ENCODE data around the gene PNPT1. TPM values are rescaled to one million over a fixed set of nuclear protein-coding genes. Genes with fewer than 3 reads are reported as not detected.
"Not testable (repeated sequence)": the region's sequence is repeated elsewhere in the genome, so short reads cannot be mapped to it uniquely, and the experiment has no call there.

PNPT1 gene
- 10 to 100 TPM; 39.7 to 46.4 TPM for total RNA-seq

DNA sequence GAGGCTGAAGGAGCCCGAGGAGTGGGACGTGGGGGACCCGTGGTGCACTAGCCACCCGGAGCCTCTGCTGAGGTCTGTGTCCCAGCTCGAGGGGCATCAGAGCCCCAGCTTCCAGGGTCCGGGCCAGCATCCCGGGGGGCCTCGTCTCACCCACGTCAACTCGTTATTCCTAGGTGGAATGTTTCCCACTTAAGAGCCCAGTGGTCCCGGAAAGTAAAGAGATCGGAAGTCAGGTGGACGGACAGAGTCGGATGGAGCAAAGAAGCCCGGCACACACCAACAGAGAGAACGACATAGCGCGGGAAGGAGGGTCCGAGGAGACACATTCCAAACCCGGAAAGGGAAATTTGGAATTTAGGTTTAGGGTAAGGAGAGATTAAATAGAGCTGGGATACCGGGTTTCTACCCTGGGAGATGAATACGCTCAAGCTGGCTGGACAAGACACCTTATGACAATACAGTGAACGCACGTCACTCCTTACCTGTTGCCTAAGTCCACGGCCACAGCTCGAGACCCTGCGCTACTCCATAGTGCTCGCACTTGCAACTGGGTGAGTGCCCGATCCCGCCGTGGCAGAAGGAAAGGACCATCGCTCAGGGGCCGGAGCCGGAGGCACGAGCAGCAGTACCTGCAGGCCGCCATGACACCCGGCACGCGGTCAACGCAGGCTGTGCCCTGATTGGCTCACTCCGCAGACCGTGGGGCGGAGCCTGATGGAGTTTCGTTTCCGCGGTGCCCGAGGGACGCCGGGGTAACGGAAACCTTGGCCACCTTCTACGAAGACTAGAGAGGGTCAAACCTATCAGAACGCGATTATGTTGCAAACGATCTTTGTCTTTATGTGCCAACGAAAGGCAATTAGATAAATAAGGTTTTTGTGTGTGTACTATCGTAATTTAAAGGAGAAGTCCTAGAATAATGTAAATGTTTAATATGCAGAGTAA, at the start of gene PNPT1:
Gene PNPT1, minus strand, starts transcription at position 664 of the 945 bp plus-strand sequence. Its CDS starts 21 bp downstream, at position 643.
- peaks cover 47% of the 10 kb centered on the region for H3K4me1 Mint-ChIP-seq
- peak within 1 kb of the TSS; percentile 92 for H3K4me3 Mint-ChIP-seq
- no peaks in the 10 kb centered on the region for H3K9me3 Mint-ChIP-seq
- peak within 1 kb of the TSS; percentile 96 for H3K27ac Mint-ChIP-seq
- DNase-seq = peak; percentile 96
- POLR2A ChIA-PET = interaction anchor here (1.1 kb wide), 1 partner anchor 75 kb away, joined by 5 read pairs; no protein-coding TSS in a partner anchor
- H3K36me3 Mint-ChIP-seq (ENCODE audit: low read depth) = peaks cover 37% of the 10 kb centered on the region
- peaks cover 2% of the 10 kb centered on the region for H3K27me3 Mint-ChIP-seq
- CTCF ChIA-PET = no interaction called here

DNA sequence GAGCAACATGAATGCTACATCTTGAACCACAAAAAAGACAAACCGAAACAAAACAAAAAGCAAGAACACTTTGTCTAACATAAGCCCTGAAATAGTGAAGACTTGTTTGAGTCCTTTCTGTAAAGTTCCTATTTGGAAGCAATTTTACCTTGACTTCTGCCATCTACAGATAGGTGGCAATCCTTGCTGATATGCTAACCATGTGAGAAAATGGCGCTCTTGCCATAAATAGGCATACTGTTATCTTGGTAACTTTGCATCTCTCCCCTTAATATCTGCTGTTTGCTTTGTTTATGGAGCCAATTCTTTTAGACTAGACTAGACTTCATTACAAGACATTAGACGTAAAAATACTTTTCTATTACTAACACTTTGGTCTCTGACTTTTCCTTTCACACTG, 49.4 kb upstream of the PNPT1 start:
- Mint-ChIP-seq H3K4me3 (no peak overlapping the region), H3K27ac (no peak overlapping the region), H3K27me3 (peaks cover 2% of the 10 kb centered on the region), H3K4me1 (no peaks in the 10 kb centered on the region), H3K36me3 (ENCODE audit: low read depth) (no peaks in the 10 kb centered on the region), H3K9me3 (no peaks in the 10 kb centered on the region)
- no peak for DNase-seq
- POLR2A ChIA-PET = no interaction called here
- CTCF ChIA-PET = no interaction called here

DNA sequence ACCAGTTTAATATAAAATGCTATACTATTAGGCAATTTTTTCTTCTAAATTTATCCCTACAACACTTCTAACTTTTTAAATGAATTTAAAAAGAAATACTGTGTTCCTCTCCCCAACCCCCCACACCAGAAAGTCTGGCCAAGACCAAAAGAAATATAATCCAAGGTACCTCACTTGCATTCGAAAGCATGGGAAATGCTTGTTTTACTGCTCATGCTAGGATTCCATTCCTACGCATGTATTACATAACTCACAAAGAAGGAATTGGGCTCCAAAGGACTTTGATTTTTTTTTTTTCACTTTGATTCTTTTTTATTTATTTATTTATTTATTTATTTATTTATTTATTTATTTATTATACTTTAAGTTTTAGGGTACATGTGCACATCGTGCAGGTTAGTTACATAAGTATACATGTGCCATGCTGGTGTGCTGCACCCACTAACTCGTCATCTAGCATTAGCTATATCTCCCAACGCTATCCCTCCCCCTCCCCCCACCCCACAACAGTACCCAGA, 42.4 kb upstream of the PNPT1 start:
- H3K36me3 Mint-ChIP-seq (ENCODE audit: low read depth); H3K9me3 Mint-ChIP-seq; CTCF ChIA-PET; H3K27ac Mint-ChIP-seq; H3K4me3 Mint-ChIP-seq; H3K27me3 Mint-ChIP-seq; POLR2A ChIA-PET; H3K4me1 Mint-ChIP-seq; DNase-seq: not testable (repeated sequence)

DNA sequence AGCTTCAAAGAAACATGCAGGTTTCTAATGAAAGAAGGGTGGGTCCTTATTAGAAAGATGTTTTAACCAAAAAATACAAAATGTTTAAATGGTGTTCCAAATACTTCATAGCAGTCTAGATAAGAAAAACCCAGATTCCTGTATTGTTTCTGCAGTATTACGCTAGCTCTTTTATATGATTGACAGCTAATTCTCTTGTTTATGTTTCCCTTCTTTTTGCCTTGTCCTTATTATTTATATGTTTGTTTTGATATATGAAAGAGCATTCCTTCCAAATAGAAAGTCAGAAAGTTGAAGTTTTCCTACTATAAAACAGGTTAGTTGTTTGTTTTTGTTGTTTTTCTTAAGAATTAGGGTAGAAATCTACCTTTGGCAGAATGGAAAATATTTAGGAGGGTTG, 41.1 kb upstream of the PNPT1 start:
- ChIA-PET POLR2A (no interaction called here), CTCF (interaction anchor here (0.7 kb wide), 1 partner anchor 15 kb away, joined by 3 read pairs; no protein-coding TSS in a partner anchor)
- H3K36me3 Mint-ChIP-seq (ENCODE audit: low read depth) = no peaks in the 10 kb centered on the region
- no peaks in the 10 kb centered on the region for H3K9me3 Mint-ChIP-seq
- H3K27me3 Mint-ChIP-seq = peaks cover 2% of the 10 kb centered on the region
- no peaks in the 10 kb centered on the region for H3K4me1 Mint-ChIP-seq
- no peak for DNase-seq
- no peak overlapping the region for H3K4me3 Mint-ChIP-seq
- H3K27ac Mint-ChIP-seq = no peak overlapping the region

DNA sequence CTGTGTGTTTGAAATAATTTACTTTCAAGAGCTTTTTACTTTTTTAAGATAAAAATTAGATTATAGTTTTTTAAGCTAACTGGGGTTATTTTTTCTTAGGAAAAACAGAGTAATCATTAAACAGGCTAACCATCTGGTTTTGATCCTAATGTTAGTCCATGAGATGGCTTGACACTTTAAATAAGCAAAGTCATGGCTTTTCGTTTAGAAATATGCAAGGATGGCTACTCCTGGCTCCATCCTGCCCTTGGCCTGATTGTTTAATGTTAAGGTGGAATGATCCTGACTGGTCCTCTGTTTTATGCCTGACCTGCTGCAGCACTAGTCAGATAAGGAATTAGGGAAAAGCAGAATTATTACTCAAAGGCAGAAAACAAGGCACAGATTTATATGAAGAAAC, 39.7 kb upstream of the PNPT1 start:
- Mint-ChIP-seq H3K27me3 (peaks cover 2% of the 10 kb centered on the region), H3K4me1 (no peaks in the 10 kb centered on the region), H3K36me3 (ENCODE audit: low read depth) (no peaks in the 10 kb centered on the region), H3K9me3 (no peaks in the 10 kb centered on the region), H3K27ac (no peak overlapping the region), H3K4me3 (no peak overlapping the region)
- no peak for DNase-seq
- POLR2A ChIA-PET = no interaction called here
- CTCF ChIA-PET = interaction anchor here (0.8 kb wide), 1 partner anchor 15 kb away, joined by 4 read pairs; no protein-coding TSS in a partner anchor

DNA sequence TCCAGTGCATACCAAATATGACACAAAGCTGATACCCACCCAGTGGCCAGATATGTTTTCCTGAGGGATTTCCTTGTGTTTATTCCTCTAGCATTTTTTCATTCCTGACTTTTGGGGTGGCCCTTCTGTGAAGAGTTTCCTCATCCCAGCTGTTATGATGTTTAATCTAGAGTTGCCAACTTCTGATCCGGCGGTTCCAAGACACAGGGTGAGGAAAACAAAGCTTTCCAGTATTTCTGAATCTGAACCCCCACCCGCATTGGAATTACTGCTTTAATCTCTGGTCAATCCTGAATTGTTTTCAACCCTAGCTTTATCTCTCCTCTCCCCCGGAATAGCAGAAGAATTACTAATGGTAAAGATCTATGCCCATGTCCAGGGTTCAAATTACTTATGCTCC, 39.2 kb upstream of the PNPT1 start:
- H3K4me1 Mint-ChIP-seq = no peaks in the 10 kb centered on the region
- no peaks in the 10 kb centered on the region for H3K9me3 Mint-ChIP-seq
- CTCF ChIA-PET = interaction anchor here (0.8 kb wide), 1 partner anchor 15 kb away, joined by 4 read pairs; no protein-coding TSS in a partner anchor
- H3K36me3 Mint-ChIP-seq (ENCODE audit: low read depth) = no peaks in the 10 kb centered on the region
- POLR2A ChIA-PET = no interaction called here
- DNase-seq = no peak
- no peak overlapping the region for H3K4me3 Mint-ChIP-seq
- no peak overlapping the region for H3K27ac Mint-ChIP-seq
- H3K27me3 Mint-ChIP-seq = peaks cover 2% of the 10 kb centered on the region

DNA sequence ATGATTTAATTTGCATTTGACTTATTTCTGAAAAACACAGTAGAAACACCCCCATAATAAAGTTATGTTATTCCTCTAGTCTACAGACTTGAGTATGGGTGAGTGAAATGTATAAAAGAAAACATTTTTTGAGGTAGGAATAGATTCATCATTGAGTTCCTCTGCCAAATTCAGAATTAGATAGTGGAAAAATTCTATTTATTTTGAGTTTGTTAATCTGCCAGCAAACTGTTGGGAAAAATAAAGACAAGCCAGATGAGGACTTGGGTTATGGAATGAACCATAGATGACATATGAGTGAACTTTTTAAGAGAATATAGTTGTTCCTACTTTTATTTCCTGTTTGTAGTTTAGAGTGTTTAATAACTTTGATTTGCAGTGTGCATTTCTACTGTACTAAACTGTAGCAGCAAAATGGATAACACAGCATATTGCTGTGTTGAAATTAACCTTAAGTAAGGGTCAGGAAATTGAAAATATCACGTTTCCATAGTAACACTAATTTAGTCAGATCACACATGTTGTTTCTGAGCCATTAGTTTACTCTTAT, 35.6 kb upstream of the PNPT1 start:
- ChIA-PET CTCF (no interaction called here), POLR2A (no interaction called here)
- H3K4me3 Mint-ChIP-seq = no peak overlapping the region
- no peak overlapping the region for H3K27ac Mint-ChIP-seq
- H3K4me1 Mint-ChIP-seq = no peaks in the 10 kb centered on the region
- DNase-seq = no peak
- H3K36me3 Mint-ChIP-seq (ENCODE audit: low read depth) = no peaks in the 10 kb centered on the region
- H3K27me3 Mint-ChIP-seq = peaks cover 1% of the 10 kb centered on the region
- H3K9me3 Mint-ChIP-seq = no peaks in the 10 kb centered on the region

DNA sequence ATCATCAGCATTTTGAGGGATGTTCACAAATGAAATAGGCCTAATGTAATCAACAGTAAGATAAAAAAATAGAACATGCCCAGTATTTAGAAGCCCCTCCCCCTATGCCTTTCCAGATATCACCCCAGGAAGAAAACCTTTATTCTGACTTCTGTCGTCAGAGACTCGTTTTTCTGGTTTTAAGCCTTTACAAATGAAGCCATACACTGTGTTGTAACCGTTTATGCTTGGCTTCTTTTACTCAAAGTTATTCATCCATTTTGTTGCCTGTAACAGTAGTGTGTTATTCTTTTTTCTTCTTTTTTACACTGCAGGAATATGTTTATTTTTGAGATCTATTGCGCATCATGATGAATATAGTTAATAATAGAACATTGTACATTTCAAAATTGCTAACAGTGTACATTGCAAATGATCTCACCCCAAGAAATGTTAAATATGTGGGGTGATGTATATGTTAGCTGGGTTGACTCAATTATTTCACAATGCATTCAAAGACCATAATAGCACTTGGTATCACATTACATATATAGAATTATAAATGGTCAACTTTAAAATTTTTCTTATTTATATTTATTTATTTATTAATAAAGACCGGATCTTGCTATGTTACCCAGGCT, 28.1 kb upstream of the PNPT1 start:
- POLR2A ChIA-PET = no interaction called here
- no peaks in the 10 kb centered on the region for H3K9me3 Mint-ChIP-seq

DNA sequence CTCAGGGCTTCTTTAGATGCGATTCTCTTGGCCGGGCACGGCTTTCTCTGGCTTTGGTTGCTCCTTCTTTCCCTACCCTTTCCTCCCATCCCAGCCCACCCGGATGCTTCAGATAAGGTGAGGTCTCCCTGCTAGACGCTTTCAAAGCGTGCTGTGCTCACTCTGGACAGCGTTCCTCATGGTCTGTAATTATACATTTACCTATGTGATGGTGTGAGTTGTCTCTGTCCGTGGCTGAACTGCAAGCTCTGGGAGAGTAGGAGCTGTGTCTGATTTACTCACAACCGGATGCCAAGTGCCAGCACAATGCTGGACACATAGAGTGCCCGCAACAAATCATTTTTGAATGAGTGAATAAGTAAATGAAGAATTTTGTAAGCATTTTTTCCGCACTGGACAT, 26.8 kb upstream of the PNPT1 start:
- Mint-ChIP-seq H3K9me3 (no peaks in the 10 kb centered on the region), H3K27ac (no peak overlapping the region), H3K27me3 (peaks cover 1% of the 10 kb centered on the region), H3K36me3 (ENCODE audit: low read depth) (no peaks in the 10 kb centered on the region), H3K4me3 (no peak overlapping the region), H3K4me1 (no peaks in the 10 kb centered on the region)
- ChIA-PET POLR2A (no interaction called here), CTCF (interaction anchor here (0.8 to 0.9 kb wide), 2 partner anchors 14 to 289 kb away, joined by 3 read pairs; no protein-coding TSS in a partner anchor)
- no peak for DNase-seq

More for the DNA sequence above, 28.1 kb upstream of the PNPT1 start:
- Mint-ChIP-seq H3K27me3 (no peaks in the 10 kb centered on the region), H3K36me3 (ENCODE audit: low read depth) (no peaks in the 10 kb centered on the region), H3K27ac (no peak overlapping the region), H3K4me3 (no peak overlapping the region), H3K4me1 (no peaks in the 10 kb centered on the region)
- no peak for DNase-seq
- CTCF ChIA-PET = no interaction called here

DNA sequence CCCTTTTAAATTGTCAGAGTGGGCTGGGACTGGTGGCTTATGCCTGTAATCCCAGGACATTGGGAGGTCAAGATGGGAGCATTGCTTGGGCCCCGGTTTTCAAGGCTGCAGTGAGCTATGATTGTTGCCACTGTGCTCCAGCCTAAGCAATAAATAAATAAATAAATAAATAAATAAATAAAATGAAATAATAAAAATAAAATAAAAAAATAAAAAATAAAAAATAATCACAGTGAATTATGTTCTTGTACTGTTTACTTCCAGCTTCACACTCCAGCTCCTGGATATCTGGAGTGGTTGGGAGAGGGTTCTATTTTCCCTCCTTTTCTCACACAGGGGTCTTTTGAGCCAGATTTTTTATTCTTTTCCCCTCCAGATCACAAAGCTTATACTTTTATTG, 26.2 kb upstream of the PNPT1 start:
- ChIA-PET POLR2A (no interaction called here), CTCF (interaction anchor here (0.8 to 3.4 kb wide), 5 partner anchors 15 to 290 kb away, joined by 3 to 24 read pairs (median 3); no protein-coding TSS in a partner anchor)
- no peak for DNase-seq
- no peaks in the 10 kb centered on the region for H3K36me3 Mint-ChIP-seq (ENCODE audit: low read depth)
- no peaks in the 10 kb centered on the region for H3K9me3 Mint-ChIP-seq
- no peaks in the 10 kb centered on the region for H3K4me1 Mint-ChIP-seq
- H3K27me3 Mint-ChIP-seq = peaks cover 1% of the 10 kb centered on the region
- no peak overlapping the region for H3K4me3 Mint-ChIP-seq
- no peak overlapping the region for H3K27ac Mint-ChIP-seq

DNA sequence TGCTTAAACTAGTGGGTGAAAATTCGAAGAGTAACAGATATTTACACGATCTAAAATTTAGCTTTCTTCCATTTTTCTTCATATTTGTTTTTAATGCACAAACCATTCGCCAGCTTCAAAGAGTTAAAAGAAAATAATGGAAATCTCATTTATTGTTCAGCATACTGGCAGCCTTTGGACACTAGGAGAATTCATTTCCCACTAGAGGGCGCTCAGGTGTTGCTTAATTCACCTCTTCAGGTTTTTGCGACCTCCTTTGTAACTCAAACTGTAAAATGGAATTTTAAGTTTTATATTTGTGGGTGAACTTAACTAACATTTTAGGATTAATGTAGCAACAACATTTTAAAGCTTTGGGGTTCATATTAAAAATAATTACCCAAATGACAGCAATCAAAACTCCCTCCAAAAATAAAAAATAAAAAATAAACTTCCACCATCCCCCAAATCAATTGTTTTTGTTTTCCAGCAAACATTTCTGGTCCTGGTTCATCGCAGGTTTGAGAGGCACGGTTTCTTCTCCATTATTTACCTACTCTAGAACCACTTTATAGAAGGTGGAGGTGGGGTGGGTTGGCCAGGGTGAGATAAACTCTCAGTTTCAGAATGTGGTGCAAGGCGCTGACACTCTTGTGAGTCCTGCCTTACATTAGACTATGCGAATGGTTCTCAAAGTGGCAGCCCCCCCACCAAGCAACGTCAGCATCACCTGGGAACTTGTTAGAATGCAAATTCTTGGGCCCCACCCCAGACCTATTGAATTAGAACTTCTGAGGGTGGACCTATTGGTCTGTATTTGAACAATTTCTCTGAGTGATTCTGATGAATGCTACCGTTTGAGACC, 24.7 kb upstream of the PNPT1 start:
- peak; percentile 38 for DNase-seq
- POLR2A ChIA-PET = no interaction called here
- CTCF ChIA-PET = interaction anchor here (0.9 to 3.4 kb wide), 8 partner anchors 9 to 244 kb away, joined by 3 to 24 read pairs (median 4); no protein-coding TSS in a partner anchor
- Mint-ChIP-seq H3K27me3 (peaks cover 1% of the 10 kb centered on the region), H3K9me3 (no peaks in the 10 kb centered on the region), H3K27ac (no peak overlapping the region), H3K4me3 (no peak overlapping the region), H3K4me1 (no peaks in the 10 kb centered on the region), H3K36me3 (ENCODE audit: low read depth) (no peaks in the 10 kb centered on the region)

DNA sequence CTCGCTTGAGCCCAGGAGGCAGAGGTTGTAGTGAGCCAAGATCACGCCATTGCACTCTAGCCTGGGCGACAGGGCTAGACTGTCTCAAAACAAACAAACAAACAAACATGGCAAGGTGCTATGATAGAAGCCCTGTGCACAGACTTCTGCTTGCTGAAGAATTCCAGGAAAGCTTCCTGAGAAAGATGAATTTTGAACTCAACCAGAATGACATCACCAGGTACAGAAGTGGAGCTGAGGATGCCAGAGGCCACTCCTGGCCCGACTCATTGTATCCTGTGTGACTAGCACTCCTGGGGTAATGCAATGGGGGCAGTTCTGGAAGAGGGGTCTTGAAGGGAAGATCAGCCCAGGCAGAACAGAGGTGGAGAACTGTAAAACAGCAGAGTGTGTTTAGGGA, 22.0 kb upstream of the PNPT1 start:
- no peaks in the 10 kb centered on the region for H3K36me3 Mint-ChIP-seq (ENCODE audit: low read depth)
- no peak overlapping the region for H3K27ac Mint-ChIP-seq
- no peak for DNase-seq
- H3K4me3 Mint-ChIP-seq = no peak overlapping the region
- H3K27me3 Mint-ChIP-seq = peaks cover 1% of the 10 kb centered on the region
- ChIA-PET POLR2A (no interaction called here), CTCF (no interaction called here)
- no peaks in the 10 kb centered on the region for H3K9me3 Mint-ChIP-seq
- peaks cover 3% of the 10 kb centered on the region for H3K4me1 Mint-ChIP-seq
